ENCODE results near the gene ZFY.

DNA sequence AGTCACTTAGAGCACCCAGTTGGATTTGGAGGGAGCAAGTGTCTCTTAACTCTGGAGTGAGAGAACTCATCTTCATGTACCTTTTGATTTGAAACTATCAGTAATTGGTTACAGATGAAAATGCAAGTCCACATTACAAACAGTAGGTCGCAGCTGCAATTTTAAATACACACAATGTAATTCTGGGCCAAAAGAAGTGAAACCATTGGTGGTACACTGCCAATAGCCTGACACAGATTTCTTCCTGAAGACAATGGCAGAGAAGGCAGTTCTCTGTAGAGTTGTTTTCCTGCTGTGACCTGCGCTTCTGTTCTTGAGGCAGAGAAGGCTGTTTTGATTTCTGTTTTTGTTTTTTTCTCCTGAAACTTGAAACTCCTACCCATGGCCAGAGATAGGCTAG is 86.0 kb downstream of the ZFY start:
- TF ChIP-seq, protein P1, sequence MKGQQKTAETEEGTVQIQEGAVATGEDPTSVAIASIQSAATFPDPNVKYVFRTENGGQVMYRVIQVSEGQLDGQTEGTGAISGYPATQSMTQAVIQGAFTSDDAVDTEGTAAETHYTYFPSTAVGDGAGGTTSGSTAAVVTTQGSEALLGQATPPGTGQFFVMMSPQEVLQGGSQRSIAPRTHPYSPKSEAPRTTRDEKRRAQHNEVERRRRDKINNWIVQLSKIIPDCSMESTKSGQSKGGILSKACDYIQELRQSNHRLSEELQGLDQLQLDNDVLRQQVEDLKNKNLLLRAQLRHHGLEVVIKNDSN (IDR thresholded peaks at IDR 0.05; ENCODE audit: borderline replicate concordance, low read depth), result no peak
- TF ChIP-seq RFX5 (IDR thresholded peaks at IDR 0.05; ENCODE audit: low read length), result no peak

All from SK-N-SH (cell line).